ENCODE measurements around the gene RYR3.

DNA sequence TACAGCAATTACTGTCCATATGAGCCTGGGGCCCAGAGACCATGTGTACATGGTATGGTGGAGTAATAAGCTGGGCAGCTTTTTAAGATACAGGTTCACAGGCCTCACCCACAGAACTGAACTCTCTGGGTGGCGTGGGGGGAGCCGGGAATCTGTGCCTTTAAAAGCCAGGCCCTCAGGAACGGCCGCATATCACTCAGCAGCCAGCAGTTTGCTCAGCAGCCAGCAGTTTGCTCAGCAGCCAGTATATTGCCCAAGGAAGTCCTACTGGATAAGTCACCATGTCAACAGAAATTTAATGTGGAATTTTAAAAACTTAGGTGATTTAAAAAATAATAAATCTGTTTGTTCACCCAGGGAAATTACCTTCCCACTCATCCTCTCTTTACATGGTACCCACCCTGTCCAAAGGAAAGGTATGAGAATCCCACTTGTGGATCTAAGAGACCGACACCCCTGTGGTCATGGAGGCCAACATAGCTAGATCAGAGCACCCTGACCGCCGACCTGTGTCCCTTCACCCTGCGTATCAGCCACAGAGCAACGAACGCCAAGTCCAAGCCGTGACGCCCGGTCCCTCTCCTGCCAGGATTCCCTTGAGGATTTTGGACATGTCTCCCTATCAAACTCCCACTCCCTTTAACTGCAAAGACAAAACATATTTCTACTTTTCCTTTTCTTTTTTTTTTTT, 561.8 kb downstream of the RYR3 start:
- TF ChIP-seq, protein P1, sequence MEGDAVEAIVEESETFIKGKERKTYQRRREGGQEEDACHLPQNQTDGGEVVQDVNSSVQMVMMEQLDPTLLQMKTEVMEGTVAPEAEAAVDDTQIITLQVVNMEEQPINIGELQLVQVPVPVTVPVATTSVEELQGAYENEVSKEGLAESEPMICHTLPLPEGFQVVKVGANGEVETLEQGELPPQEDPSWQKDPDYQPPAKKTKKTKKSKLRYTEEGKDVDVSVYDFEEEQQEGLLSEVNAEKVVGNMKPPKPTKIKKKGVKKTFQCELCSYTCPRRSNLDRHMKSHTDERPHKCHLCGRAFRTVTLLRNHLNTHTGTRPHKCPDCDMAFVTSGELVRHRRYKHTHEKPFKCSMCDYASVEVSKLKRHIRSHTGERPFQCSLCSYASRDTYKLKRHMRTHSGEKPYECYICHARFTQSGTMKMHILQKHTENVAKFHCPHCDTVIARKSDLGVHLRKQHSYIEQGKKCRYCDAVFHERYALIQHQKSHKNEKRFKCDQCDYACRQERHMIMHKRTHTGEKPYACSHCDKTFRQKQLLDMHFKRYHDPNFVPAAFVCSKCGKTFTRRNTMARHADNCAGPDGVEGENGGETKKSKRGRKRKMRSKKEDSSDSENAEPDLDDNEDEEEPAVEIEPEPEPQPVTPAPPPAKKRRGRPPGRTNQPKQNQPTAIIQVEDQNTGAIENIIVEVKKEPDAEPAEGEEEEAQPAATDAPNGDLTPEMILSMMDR (conservative IDR thresholded peaks at IDR 0.05; ENCODE audit: low read depth, low read length) = no peak
- TF ChIP-seq EZH2phosphoT487 (IDR thresholded peaks at IDR 0.05; ENCODE audit: borderline replicate concordance, low read length) (no peak), EZH2 (IDR thresholded peaks at IDR 0.05; ENCODE audit: low read length, unreplicated experiment) (no peak)
